VCaP (cell line): ENCODE measurements around the gene AKR1D1.

Experiments
- H3K27ac ChIP-seq: fragments of 450-650 bp; 2 replicates; pipeline ENCODE4 v1.5.1; 2017
- CTCF ChIP-seq: fragments of 450-650 bp; conservative IDR thresholded peaks from 2 replicates; pipeline ENCODE4 v1.5.1; 2017; ENCODE audit warnings: mild to moderate bottlenecking, moderate library complexity

AKR1D1 gene

GRCh38 chr7:138125119-138125518 lies 48.9 kb downstream of the AKR1D1 start:
- TF ChIP-seq CTCF, result no peak
- no peak overlapping the region for H3K27ac ChIP-seq

- no peak for TF ChIP-seq CTCF
- H3K27ac ChIP-seq, result no peak overlapping the region
These were observed 49.4 kb downstream of the AKR1D1 start for GRCh38 chr7:138125598-138126111.

- H3K27ac ChIP-seq, result no peak overlapping the region
- no peak for TF ChIP-seq CTCF
These were observed 50.7 kb downstream of the AKR1D1 start for GRCh38 chr7:138126928-138127327.

GRCh38 chr7:138127996-138128395 lies 51.7 kb downstream of the AKR1D1 start:
- H3K27ac ChIP-seq, result no peak overlapping the region
- TF ChIP-seq CTCF, result no peak

GRCh38 chr7:138129551-138130165 lies 53.4 kb downstream of the AKR1D1 start:
- TF ChIP-seq CTCF, result no peak
- no peak overlapping the region for H3K27ac ChIP-seq

GRCh38 chr7:138137423-138138171 lies 61.3 kb downstream of the AKR1D1 start:
- H3K27ac ChIP-seq, result no peak overlapping the region
- TF ChIP-seq CTCF, result no peak

GRCh38 chr7:138138244-138138643 lies 62.0 kb downstream of the AKR1D1 start:
- no peak for TF ChIP-seq CTCF
- no peak overlapping the region for H3K27ac ChIP-seq
